AG08396 (cell line): ENCODE data around the gene AHCYL2.
"Not testable (repeated sequence)": the region's sequence is repeated elsewhere in the genome, so short reads cannot be mapped to it uniquely, and the experiment has no call there.

Experiments
- DNase-seq: peaks from one replicate; pipeline ENCODE4 v3.0.0; 2012; ENCODE audit warnings: low spot score, mixed read lengths

AHCYL2 gene

DNA sequence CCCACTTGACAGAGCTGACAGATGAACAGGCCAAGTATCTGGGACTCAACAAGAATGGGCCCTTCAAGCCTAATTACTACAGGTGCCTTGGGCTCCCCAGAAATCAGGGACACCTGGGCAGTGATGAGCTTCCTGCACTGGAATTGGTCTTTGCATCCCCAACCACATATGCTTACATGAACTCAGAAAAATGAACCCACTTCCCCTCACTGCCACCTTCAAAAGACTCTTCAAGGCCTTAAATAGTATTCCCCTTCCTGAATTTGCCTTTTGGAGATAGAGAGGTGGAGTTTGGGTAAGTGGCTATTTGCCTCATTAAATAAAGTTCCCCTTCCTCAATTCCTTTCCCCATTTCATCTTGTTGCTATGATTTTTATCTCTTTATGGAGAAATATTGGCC is 201.7 kb downstream of the AHCYL2 start:
- no peak for DNase-seq

DNA sequence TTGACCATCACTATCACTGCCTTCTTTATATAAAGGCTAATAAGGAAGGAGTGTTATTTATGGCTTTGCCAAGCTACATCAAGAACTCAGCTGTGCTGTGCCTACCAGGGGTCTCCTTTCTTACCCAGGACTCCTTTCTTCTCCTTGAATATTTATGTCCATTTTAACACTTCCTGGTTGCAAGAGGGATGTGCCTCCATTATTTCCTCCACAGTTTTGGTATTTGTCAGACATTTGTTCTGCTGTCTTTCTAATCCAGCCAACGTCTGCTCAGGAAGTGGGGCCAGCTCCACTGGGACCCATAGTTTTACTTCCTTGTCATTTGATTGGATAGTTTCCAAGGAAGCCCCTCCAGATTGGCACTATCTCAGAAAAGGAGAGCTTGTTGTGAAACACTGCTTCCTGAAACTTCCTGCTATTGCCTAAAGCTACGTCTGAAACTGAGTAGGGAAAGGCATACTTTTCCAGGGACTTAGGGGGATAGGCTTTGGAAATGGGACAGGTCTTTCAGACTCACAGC is 202.8 kb downstream of the AHCYL2 start:
- no peak for DNase-seq

DNA sequence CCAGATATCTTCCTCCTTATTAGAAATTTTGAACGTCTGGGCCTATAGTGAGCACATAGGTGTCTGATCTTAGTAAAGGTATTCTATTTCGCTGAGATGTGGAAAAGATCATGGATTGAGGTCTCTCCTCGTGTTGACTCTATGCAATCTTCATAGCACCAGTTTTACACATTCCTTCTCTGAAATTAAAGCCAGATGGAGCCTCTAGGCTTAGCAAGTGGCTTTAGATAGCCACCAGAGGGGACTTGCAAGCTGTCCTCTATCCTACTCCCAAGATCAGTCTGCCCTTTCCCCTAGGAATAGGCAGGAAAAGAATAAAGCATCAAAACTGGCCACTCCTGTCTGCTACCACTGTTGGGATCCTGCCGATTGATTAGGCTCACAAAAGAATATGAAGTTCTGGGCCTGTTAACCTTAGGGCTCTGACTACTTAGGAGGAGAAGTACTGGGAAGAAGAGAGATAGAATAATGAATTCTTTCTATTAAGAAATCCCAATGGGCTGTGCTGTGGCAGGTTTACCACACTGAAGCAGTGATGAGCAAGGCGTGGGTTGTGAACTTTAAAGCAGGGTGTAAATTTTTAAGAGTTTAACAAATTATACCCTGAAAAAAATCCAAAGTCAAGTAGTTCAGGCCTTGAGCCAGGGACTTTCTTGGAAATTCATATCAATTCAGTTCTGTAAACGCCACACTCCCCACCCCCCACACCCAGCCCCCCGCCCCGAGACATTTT is 207.2 kb downstream of the AHCYL2 start:
- DNase-seq: no peak

DNA sequence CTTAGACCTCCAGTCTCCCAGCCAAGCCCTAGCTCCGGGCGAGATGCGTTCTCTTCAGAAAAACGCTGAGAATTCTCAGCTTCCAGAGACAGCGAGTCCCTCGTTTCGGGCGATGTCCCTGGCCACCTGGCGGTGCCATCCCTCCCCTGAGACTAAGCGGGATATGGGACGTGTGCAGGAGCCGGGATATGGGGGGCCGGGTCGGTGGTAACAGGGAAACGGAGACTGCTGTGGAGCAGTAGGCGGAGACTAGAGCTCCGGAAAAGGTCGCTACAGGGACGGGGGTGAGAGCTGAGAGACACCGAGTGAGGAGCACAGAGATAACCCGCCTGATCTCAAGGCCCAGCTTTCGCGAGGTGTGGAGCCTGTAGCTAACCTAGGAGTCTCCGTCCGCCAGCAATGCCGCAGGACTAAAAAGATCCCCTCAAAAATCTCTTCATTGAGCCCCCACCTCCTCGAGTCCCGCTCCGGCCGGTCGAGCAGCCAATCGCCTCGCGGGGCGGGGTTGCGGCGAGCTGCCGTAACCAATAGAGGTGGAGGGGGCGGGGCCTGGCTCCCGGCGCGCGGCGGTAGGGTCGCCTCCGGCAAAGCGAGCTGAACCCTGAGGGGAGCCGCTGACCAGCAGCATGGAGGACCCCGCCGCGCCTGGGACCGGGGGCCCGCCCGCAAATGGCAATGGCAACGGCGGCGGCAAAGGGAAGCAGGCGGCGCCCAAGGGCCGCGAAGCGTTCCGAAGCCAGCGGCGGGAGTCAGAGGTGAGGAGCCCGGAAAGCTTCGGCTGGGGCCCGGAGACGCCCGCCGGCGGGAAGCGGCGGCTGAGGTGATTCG is 209.2 kb downstream of the AHCYL2 start, which contains the start of gene STRIP2:
TSS of gene STRIP2 (plus strand) at position 586 of the 828 bp plus-strand sequence. CDS start at position 627, 41 bp downstream.
- peak; percentile 94 for DNase-seq

DNA sequence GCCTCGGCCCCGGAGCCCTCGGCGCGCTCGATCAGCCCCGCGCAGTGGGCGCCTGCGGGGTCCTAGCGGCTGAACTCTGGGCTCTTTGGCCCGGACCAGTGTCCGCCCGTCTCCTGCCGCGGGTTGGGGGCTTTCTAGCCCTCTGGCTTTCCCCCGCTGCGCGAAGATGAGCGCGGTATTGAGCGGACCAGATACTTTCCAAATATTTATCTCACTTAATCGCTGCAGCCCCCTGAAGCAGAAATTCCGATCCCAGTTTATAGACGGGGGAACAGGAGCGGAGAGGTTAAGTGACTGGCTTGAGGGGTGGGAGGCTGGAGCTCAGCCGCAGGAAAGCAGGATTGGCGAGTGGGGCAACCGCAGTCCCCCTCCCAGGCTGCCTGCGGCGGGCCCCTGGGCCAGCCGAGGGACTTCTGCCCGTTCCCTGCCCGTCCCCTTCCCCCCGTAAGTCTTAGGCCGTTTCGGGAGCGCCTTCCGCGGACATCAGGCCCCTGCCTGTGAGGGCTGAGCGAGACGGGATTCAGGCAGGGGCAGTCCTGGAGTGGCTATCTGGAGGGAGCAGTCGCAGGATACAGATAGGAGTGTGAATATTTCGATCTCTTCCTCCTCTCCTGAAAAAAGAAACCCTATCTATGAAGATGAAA is 210.0 kb downstream of the AHCYL2 start:
- DNase-seq: peak; percentile 42

DNA sequence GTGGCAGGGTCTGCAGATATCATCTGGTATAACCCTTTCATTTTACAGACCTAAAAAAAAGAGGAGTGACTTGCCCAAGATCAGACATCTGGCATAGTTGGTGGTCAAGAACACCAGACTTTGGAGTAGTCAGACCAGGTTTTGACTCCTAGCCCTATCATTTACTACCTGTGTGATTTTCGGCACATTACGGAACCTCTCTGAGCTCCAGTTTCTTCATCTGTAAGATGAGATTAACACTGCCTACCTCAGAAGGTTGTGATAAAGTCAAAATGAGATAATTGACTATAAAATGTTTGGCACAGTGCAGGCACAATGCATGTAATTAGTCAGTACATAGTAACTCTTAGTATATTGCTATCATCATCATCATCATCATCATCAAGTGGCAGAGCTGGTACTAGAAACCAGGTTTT is 210.6 kb downstream of the AHCYL2 start:
- DNase-seq: no peak

DNA sequence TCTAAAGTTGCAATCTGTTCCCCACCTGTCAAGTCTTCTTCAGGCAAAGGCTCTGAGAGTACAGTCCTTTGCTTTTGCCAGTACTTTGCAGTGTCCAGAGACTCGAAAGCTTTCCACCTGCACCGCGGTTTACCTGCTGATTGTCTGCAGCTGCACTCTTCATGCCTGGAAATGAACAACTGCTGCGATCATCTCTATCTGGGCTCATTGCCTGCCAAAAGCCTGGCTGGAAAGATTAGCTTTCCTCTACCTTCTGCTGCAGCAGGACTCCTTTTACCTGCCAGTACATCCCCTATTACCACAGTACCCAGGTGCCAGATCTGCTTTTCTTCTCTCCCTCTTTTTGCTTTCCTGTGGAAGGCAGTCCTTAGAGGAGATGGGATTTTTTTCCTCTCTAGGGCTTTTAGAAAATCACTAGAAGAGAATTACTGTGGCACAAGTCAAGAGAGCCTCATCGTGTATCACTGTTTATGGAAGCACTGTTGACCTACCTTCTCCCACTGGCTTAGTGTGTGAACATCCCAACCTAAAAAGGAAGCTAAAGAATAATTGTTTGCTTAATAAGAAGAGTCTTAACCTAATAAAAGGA is 211.6 kb downstream of the AHCYL2 start:
- DNase-seq: no peak

DNA sequence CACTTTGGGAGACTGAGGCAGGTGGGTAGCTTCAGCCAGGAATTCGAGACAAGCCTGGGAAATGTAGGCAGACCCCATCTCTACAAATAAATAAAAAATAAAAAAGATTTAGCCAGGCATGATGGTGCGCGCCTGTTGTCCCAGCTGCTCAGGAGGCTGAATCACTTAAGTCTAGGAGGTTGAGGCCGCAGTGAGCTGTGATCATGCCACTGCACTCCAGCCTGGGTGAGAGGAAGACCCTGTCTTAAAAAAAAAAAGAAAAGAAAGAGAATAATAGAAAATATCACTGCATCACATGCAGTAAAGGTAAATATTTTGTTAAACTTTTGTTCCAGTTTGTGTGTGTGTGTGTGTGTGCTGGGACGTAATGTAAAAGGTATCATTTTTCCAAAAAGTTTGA is 212.4 kb downstream of the AHCYL2 start:
- no peak for DNase-seq

DNA sequence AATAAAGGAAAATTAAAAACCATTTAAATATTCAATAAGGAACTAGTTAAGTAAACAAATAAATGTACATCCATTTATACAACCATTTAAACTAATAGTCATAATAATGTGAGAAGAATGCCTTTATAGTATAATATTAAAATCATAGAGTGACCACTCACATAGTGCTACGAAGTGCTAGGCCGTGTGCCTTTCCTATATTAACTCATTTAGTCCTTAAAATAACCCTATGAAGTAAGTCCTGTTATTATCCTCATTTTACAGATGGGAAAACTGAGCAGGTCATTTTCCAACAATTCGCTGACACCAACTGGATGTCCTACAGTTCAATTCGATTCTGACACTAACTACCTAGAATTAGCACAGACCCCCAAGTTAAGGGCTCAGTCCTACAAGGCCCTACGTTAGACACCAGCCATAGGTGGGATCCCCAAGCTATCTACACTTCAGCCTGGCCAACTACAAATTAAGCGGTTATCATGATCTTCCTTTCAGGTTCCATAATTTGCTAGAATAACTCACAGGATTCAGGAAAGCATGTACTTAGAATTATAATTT is 213.5 kb downstream of the AHCYL2 start:
- no peak for DNase-seq

DNA sequence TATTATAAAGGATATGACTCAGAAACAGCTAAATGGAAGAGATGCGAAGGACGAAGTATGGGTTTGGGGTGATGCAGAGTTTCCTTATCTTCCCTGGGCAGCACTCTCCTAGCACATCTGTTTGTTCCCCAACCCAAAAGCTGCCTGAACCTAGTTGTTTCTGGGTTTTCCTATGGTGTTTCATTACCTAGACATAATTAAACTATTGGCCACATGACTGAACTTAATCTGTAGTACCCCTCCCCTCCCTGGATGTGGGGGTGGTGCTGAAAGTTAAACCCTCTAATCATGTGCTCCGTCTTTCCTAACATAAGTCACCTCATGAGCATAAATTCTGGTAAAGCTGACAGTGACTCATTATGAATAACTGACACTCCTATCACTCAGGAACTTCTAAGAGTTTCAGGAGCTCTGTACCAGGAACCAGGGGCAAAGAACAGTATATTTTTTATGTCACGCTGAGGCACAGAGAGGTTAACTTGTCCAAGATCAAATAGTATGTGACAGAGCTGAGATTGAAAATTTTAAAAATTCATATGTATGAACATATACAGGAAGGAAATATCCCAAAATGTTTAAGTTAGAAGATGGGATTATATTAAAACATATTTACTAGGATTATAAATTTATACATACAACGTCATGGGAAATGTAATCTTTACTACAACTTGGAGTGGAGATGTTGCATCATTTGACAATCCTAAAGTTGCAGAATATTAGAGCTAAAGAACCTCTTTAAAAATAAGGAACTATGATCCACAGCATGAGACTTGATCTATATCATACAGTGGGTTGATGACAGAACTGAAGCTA is 214.2 kb downstream of the AHCYL2 start:
- DNase-seq: peak; percentile 49

DNA sequence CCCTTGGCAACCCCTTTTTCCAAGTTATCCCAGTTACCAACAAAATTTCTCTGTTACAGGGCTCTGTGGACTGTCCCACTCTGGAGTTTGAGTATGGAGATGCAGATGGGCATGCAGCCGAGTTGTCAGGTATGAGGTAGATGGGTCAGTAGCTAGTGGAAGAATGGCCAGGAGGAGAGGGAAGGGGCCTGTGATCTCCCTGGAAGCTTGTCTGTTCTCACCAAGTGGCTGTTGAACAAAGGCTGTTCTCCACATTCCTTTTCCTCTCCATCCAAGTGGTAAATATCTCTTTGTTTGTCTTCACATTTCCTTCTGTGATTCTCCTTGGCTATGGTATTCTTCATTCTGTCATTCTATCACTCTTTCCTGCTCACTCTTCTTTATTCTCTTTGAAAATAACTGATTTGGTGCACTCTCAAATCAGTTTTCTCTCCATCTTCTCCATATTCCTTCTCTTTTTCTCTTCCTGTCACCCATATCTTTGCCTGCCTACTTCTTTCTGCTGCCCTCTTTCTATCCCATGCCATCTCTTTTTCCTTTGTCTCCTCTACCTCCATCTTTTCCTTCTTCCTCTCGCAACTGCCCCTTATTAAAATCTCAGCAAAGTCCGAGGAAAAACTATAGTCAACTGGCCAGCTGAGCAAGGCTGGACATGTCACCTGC is 215.3 kb downstream of the AHCYL2 start:
- no peak for DNase-seq

DNA sequence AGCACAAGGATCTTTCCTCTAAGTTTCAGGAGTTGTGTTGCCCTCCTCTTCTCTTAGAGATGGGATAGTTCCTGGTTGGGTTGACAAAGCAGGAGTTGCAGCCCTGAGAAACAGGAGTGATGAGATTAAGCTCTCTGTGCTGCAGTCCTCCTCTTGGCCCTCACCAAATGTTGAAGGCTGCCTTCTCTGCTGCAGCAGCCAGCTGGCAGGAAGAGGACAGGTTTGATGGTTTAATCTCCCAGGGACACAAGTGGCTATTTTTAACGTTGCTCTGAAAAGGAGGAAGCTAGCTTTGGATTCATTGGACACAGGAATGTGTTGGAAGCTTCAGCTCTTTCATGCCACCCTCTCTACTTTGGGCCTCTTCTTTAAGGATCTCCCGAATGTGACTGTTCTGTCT is 218.8 kb downstream of the AHCYL2 start:
- DNase-seq: no peak

DNA sequence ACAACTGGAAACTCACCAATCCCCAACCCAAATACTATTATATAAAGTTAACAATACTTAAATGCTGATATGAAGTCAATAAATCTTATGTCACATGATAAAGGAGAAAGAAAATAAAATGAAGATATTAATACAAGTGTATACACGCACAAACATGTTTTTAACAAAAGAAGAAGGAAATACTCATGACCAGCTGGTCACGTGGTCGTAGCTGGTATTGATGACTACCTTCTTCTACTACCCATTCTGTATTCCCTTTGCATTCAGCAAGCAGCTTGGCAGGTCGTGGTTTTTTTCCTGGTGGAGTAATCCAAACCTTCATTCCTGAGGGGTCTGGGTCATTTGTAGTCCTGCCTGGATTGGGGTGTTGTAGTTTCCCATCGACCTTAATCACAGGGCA is 219.9 kb downstream of the AHCYL2 start:
- not testable (repeated sequence) for DNase-seq

DNA sequence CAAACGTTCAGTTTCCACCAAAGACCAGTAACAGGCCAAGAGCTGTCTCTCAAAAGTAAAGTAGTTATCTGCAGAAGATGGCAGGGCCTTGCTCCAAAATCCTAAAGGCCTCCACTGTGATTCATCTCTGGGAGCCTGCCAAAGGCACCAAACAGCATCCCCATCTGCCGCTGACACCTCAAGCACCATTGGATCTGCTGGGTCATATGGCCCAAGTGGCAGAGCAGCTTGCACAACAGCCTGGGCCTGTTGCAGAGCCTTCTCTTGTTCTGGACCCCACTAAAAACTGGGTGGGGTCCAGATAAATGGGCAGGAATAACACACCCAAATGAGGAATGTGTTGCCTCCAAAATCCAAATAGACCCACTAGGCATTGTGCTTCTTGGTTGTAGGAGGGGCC is 222.1 kb downstream of the AHCYL2 start:
- not testable (repeated sequence) for DNase-seq

DNA sequence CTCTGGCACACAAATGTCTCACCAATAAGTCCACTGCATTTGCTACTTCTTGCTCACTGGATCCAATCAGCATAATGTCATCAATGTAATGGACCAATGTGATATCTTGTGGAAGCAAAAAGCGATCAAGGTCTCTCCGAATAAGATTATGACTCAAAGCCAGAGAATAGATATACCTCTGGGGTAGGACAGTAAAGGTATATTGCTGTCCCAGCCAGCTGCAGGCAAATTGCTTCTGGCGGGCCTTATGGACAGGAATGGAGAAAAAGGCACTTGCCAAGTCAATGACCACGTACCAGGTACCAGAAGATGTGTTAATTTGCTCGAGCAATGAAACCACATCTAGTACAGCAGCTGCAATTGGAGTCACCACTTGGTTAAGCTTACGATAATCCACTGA is 222.6 kb downstream of the AHCYL2 start:
- DNase-seq: not testable (repeated sequence)

DNA sequence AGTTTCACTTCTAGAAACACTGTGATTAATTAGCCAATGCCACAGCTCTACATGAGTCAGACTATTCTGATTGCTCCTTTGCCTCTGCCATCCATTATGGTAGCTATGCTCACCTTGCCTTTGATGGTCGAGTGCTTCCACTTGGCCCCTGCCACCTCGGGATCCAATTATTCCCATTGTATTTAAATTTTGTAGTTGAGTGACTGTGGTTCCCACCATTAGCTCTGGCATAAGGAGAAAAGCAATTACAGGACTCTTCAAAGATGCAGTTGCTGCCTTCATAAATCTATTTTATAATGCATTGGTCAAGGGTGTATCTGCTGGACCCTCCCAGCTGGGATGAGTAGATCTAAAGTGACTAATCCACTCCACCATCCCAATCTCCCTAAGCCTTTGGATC is 223.8 kb downstream of the AHCYL2 start:
- not testable (repeated sequence) for DNase-seq

DNA sequence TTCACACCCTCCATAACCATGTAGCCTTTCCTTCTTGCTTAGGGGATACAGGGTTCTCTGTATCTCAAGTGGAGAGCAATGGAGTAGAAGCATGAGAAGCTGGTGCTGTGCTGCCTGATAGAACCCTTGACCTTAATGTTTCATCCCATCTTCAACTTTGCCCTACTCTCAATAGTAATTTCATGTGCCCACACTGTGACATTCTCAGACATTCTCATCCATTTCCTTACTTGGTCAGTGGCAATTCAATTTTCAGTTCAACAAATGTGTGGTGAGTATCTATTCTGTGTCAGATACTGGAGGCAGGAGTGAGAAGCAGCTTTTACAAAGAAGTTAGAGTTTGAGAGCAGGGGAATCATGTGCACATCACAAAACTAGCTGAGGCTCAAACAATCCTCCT is 225.5 kb downstream of the AHCYL2 start:
- DNase-seq: no peak

DNA sequence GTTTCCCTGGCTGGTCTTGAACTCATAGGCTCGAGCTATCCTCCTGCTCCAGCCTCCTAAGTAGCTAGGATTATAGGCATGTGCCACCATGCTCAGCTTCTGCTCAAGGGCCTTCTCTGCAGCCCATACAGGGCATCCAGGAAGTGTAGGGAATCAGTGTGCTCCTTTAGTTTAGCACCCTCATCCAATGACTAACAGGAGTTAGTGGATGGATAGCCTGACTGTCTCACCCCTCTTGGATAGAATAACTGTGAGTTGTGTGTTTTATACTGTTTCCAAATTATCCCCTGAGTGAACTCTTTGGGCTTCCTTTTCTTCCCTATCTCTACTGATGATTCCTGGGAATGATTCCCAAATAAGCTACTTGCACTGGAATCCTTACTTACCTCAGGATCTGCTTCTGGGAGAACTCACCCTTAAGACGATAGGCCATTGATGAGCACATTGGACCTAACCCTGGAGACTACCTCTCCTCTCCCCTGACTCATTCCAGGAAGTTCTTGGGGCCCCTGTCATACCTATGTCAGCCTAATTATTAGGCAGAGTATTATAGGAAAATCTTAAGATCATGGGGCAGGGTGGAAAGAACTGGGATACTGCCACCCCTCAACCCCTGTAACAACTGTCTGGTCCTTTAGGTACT is 227.9 kb downstream of the AHCYL2 start:
- DNase-seq: no peak

DNA sequence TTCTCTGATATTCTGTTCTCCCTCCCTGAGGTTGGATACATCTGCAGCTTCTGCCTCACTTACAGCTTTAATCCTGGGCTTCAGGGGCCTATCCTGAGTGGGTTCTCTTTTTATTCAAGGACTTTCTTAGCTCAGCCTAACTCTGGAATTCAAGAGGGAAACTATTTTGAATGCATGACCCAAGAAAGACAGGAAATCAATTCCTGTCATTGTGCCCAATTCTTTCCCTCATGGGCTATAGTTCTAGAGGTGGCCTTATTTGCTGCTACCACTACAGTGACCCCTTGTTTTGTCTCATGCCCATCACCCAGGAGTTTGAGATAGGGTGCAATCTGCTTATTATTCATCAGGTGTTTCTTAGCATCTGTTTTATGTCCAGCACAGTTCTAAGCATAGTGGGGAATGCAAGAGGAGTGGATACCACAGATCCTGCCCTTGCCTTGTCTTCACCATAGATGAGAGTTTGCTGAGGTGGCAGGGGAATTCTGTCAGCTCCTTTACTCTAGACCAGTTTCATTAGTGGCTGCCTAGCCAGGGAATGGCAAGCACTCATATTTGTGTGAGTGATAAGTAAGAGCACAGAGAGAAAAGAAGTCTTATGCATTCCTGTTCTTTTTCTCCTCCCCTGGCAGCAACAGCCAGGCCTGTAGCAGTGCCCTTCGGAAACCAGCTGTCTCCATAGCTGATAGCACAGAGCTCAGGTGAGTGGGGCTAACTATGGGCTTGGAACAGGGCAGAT is 228.8 kb downstream of the AHCYL2 start:
- no peak for DNase-seq
